HG02763 (cell line): Measurements from ENCODE around the gene SPOCK1.
"Not testable (repeated sequence)": the region's sequence is repeated elsewhere in the genome, so short reads cannot be mapped to it uniquely, and the experiment has no call there.

ENCODE experiments used
- ATAC-seq: cut with Tn5 transposase; IDR thresholded peaks from one replicate; pipeline ENCODE4 v1.9.1; 2021; ENCODE audit warnings: mild to moderate bottlenecking, moderate library complexity; ENCODE audit not compliant: unreplicated experiment

Gene SPOCK1

GRCh38 chr5:137498736-137499505 lies at the start of gene SPOCK1:
Gene SPOCK1 (minus strand): TSS chr5:137499326.
- peak; percentile 74 for ATAC-seq

GRCh38 chr5:137545956-137546355 lies 46.8 kb upstream of the SPOCK1 start:
- ATAC-seq: no peak

GRCh38 chr5:137535449-137535848 lies 36.3 kb upstream of the SPOCK1 start:
- ATAC-seq: not testable (repeated sequence)

GRCh38 chr5:137533963-137534362 lies 34.8 kb upstream of the SPOCK1 start:
- no peak for ATAC-seq

DNA sequence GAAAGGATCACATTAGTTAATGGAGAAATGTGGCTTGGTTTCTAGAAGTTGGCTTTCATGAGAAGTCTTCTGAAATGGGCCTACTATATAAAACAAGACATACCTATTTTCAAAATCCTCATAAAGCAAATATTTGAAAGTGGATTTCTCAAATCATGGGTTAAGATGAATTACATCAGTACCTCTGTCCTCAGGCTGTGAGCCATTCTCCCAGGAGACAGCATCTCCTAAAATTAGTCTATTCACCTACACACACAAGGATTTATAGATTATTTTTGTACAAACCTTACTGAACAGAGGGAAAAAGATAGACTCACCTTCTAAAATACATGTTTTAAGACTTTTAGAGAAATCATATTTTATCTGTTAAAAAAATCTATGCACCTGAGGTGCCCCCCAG lies 32.1 kb upstream of the SPOCK1 start:
- no peak for ATAC-seq

DNA sequence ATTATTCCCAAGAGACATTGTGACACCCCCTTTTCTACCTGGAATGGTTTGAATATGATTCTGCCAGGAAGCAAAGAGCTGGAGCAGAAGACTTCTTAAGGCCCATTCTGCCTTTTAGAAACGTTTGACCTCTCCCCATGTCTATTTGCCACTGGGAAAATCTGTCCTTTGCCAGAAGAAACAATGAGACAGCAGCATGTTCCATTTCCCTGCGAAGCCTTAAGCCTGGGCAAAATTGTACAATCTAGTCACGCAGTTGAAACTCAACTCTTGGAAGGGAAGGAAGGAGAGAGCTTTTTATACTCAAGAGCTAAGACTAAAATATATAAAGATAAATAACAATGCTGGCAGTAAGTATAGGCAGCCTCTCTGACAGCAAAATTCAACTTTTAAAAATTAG lies 22.1 kb upstream of the SPOCK1 start:
- no peak for ATAC-seq

- ATAC-seq: no peak
Measured at GRCh38 chr5:137516961-137517360, 17.8 kb upstream of the SPOCK1 start.

GRCh38 chr5:137516251-137516797 lies 17.2 kb upstream of the SPOCK1 start:
- ATAC-seq: no peak

GRCh38 chr5:137515238-137515637 lies 16.1 kb upstream of the SPOCK1 start:
- ATAC-seq: no peak

GRCh38 chr5:137510671-137511070 lies 11.5 kb upstream of the SPOCK1 start:
- no peak for ATAC-seq

- ATAC-seq: no peak
Measured at GRCh38 chr5:137507150-137507549, 8.0 kb upstream of the SPOCK1 start.

GRCh38 chr5:137506296-137506695 lies 7.2 kb upstream of the SPOCK1 start:
- no peak for ATAC-seq

DNA sequence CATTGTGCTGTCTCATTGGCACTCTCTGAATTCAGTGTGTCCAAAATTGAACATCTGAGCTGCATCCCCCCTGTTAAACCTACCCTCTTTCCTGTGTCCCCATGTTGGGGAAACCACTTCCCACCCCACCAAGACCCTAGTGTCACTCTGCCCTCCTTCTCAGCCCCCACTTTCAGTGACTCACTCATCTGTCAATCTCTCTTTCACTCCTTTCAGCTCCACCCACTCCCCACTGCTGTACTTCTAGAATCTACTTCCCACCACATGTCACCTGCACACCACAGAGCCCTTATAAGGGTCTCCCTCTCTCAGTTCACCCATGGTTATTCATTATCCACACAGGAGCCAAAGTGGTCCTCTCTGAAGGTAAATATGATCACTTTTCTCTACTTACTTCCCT lies 5.8 kb upstream of the SPOCK1 start:
- no peak for ATAC-seq

DNA sequence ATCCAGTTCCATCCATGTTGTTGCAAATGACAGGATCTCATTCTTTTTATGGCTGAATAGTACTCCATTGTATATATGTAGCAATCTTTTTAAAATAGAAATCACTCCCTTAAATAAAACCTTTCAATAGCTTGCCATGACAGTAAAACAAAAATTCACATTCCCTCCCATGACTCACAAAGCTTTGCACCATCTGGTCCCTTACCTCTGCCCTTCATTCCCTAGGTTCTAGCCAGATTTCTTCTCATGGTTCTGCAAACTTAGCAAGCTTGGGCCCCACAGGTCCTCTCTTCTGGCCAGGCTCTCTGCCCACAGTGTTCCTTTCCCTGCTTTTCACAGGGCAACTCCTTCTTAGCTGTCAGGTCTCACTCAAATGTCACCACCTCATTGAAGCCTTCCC lies 4.3 kb upstream of the SPOCK1 start:
- no peak for ATAC-seq

GRCh38 chr5:137502632-137503031 lies 3.5 kb upstream of the SPOCK1 start:
- no peak for ATAC-seq

GRCh38 chr5:137501846-137502406 lies 2.8 kb upstream of the SPOCK1 start:
- no peak for ATAC-seq

DNA sequence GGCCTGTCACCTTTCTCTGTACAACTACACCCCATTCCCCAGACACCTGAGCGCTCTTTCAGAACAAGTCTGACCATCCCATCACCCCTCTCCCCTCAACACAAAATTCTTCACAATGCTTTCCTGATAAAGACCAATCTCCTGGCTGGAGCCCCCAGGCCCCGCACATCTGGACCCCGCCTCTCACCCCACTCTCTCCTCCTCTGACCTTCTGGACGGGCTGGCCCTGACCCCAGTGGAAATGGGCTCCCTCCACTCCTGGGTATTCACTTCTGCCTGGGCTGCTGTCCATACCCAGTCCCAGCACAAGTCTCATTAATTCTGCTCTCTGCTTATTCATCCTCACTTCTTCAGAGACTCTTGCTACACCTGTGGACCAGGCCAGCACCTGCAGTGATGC lies 2.1 kb upstream of the SPOCK1 start:
- ATAC-seq: no peak

DNA sequence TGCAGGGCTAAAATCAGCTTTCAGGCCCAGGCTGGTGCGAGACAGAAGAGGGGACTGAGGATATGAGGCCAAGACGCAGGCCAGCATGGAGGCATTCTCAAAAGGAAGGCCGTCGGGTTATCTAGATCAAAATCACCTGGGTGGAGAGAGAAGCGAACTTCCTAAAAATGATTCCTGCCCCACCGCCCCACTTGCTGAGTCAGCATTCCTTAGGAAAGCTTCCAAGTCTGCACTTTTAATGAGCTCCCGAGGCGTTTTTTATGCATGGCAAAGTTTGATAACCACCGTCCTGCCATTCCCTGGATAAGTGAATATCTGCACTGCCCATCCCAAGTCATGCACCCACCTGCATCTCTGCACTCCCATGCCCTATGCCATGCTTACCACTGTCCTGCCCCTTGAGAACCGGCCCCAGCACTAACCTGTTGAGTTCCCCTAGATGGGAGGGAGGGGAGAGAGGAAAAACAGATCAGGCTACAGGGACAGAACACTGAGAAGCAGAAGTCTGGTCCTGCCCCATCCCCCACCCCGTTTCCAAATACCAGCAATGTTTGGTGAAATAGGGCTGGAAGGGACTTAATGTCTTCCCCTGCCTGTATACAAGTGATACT lies 1.6 kb upstream of the SPOCK1 start:
- no peak for ATAC-seq

DNA sequence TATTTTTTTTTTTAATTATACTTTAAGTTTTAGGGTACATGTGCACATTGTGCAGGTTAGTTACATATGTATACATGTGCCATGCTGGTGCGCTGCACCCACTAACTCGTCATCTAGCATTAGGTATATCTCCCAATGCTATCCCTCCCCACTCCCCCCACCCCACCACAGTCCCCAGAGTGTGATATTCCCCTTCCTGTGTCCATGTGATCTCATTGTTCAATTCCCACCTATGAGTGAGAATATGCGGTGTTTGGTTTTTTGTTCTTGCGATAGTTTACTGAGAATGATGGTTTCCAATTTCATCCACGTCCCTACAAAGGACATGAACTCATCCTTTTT lies 351 bp upstream of the SPOCK1 start:
- not testable (repeated sequence) for ATAC-seq

- no peak for ATAC-seq
Measured at GRCh38 chr5:137498301-137498735, 808 bp downstream of the SPOCK1 start.

DNA sequence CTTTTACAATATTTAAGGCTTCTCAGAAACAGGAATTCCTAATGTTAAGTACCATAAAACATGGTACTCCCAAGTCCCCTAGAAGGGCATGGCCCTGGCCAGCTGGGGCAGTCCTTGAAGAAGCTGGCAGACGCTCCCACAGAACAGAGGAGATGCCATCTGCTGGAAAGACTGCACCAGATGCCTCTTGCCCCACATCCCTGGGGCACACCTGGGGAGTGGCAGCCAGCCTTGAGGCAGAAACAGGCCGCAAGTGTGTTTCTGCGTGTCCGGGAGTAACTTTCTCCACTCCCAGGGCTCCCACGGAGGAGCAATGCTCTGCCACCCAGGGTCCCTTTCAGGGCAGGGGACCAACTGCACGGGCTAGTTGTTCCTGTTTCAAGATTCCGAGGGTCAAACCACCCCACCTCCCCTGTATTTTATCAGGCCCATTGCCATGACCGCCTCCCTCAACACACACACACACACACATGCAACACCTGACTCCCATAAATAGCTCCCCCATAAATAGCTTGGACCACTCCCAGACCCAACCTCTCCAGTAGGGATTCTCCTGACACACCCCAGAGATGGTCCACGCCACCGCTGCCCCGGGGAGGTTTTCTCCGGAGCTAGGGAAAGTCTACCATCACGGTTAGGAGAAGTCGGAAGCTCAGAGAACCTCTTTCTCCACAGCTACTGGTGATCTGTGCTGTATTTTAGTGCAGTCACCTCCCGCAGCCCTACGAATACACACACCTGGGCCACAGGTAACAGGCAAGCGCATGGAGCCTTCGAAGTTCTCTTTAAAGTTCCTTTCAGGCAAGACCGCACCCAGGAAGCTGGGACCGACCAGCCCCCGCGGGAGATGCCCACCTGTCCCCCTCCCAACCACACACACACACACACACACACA lies 1.5 kb downstream of the SPOCK1 start:
- ATAC-seq: no peak
